ENCODE results near the gene DNAJC25.

Gene DNAJC25

DNA sequence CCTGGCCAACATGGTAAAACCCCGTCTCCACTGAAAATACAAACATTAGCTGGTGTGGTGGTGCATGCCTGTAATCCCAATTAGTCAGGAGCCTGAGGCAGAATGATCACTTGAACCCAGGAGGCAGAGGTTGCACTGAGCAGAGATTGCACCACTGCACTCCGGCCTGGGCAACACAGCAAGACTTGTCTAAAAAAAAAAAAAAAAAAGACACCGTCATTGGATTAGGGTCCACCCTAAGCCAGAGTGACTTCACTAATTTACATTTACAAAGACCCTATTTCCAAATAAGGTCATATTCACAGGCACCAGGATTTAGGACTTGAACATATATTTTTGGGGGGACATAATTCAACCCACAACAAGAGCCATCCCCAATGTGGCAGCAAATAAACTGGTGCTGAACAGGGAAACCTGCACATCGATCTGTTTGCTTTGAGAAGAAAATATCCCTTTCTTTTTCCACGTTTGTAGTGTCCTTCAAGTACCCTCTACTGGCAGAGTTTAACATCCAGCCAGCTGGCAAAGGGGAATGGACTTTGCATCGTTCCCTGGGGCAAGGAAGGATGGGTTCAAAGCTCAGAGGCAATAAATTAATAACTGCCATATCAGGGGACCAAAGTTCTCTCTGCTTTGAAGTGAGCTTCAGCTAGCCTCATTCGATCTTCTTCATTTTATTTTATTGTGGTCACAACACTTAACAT lies 3.7 kb upstream of the DNAJC25 start:
- DNase-seq (ENCODE audit: low read depth in 2 of 2), result no peak

- DNase-seq (ENCODE audit: low read depth in 2 of 2), result no peak
These were observed 2.7 kb upstream of the DNAJC25 start for GRCh38 chr9:111628411-111628810.

GRCh38 chr9:111630182-111630963 lies 761 bp upstream of the DNAJC25 start:
- DNase-seq (ENCODE audit: low read depth in 2 of 2), result no peak

DNA sequence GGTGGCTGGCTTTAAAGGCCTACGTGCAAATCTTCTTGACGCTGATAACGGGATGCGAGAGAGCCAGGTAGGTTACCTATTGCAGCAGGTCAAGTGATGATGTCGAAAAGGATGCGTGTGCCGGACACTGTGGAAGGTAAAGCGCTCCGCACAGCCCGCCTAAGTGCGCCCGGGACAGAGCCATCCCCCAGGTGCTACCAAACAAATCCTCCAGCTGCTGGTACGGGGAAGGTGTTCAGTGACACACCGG lies 245 bp upstream of the DNAJC25 start:
- DNase-seq (ENCODE audit: low read depth in 2 of 2), result no peak

GRCh38 chr9:111632060-111632459 lies 926 bp downstream of the DNAJC25 start:
- DNase-seq (ENCODE audit: low read depth in 2 of 2), result no peak

DNA sequence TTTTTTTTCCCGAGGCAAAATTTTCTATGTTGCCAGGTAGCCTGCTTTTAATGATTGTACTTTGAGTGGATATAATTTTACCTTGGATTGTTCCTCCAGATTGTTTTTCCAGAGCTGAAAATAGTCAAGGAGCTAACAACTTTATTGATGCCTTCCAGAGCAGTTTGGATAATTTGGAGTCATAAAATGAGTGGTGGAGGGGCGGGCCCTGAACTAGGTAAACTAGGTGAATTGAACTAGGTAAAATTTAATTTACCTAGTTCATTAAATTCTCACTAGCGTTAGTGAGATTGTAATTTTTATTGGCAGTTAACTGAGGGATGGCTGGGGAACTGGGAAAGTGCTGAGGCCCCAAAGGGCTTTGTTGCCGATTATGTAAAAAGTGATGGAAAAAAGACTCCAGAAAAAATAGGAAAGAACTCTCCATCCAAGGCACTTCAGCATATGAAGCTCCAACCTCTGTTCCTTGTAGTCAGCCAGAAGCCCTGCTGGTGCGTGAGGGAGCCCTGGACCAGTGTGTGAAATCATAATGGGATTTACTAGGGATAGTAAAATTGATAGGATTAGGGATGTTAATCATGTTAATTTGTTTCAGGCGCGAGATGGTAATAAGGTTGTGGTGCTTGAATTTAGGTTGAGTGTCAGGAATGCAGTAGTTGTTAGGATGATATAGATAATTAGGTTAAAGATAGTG lies 1.7 kb downstream of the DNAJC25 start:
- no peak for DNase-seq (ENCODE audit: low read depth in 2 of 2)

DNA sequence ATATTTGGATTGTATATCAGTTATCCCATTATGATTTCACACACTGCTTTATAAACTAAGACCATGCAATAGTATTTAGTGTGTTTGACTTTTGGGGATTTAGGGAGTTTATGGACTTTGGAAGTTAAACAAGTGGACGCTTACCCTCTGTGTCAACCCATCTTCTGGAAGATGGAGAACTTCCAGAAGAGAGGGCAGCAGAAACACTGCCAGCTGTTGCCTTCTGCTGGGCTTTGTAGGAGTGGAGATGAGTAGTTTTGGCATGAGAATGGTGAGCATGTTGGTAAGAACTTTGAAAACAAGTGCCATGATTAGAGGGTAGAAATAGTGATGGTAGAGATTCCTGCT lies 2.2 kb downstream of the DNAJC25 start:
- DNase-seq (ENCODE audit: low read depth in 2 of 2), result no peak

DNA sequence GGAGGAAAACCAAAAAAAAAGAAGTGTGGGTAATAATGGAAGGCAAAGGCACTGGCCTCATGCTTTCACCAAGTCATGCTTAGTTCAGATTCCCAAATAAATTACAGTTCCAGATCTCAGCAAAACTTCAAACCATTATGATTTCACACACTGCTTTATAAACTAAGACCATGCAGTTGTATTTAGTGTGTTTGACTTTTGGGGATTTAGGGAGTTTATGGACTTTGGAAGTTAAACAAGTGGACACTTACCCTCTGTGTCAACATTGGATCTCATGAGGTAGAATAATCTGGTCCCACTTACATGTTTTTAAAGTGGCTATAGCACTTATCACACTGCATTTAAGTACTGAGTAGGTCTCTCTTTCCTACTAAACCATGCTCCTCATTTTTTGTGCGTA lies 3.7 kb downstream of the DNAJC25 start:
- no peak for DNase-seq (ENCODE audit: low read depth in 2 of 2)

DNA sequence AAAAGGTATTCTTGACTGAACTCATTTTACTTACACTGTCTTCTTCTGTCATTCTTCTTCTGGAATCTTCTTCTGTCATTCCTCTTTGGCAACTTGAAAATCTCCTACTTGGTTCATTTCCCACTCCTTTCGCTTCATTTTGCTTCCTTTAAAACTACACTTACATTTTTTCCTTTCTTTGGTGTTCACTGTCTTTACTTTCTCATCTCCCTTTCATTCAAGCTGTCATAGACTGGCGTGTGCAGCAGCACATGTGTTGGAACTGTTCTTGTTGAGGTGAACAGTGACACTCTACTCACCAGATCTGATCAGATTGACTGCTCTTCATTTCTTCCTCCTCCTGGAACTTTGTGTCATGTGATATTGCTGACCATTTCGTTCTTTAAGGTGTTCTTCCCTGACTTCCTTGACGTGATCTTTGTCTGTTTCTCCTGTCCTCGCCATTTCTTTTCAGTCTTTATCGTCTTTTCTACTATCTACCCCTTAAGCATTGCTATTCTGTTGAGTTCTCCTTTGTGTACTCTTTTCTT lies 6.4 kb downstream of the DNAJC25 start:
- DNase-seq (ENCODE audit: low read depth in 2 of 2), result no peak

GRCh38 chr9:111644195-111644772 lies 13.2 kb downstream of the DNAJC25 start:
- no peak for DNase-seq (ENCODE audit: low read depth in 2 of 2)

GRCh38 chr9:111645806-111646205 lies 14.7 kb downstream of the DNAJC25 start:
- DNase-seq (ENCODE audit: low read depth in 2 of 2), result no peak

- no peak for DNase-seq (ENCODE audit: low read depth in 2 of 2)
These were observed 15.3 kb downstream of the DNAJC25 start for GRCh38 chr9:111646417-111646816.

- DNase-seq (ENCODE audit: low read depth in 2 of 2), result no peak
These were observed 16.9 kb downstream of the DNAJC25 start for GRCh38 chr9:111648066-111648465.

- DNase-seq (ENCODE audit: low read depth in 2 of 2), result no peak
These were observed 17.9 kb downstream of the DNAJC25 start for GRCh38 chr9:111649016-111649415.

DNA sequence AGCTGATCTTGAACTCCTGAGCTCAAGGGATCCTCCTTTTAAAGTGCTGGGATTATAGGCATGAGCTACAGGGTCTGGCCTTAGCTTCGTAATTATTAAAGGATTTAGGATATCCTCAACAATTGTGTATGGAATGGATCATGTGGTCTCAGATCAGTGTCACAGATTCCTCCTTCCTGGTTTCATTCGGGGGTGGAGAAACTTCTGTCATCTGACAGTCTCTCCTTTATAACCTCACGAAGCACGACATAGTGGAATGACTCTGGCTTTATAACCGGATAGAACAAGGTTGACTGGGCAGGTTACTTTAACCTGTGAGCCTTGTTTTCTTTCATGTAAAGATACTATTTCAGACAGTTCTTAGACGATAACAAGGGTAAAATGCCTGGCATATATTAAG lies 25.9 kb downstream of the DNAJC25 start:
- DNase-seq (ENCODE audit: low read depth in 2 of 2), result no peak

DNA sequence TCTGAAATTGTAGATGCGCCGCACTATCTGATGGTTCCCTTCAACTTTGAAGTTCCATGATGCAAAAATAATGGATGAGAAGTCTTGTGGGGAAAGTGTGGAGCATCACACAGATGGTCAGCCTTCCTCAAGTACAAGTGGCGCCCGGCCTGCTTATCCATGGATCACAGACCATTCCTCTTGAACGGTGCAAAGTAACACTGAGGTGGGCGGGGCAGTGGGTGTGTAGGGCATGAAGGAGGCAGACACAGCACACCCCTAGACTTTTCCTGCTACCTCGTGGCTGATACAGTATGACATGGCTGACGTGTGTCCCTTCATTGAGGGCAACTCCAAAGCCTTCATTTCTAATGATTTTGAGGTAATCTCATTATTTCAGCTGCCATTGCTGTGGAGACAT lies 27.8 kb downstream of the DNAJC25 start:
- no peak for DNase-seq (ENCODE audit: low read depth in 2 of 2)

- no peak for DNase-seq (ENCODE audit: low read depth in 2 of 2)
These were observed 28.6 kb downstream of the DNAJC25 start for GRCh38 chr9:111659691-111660090.

DNA sequence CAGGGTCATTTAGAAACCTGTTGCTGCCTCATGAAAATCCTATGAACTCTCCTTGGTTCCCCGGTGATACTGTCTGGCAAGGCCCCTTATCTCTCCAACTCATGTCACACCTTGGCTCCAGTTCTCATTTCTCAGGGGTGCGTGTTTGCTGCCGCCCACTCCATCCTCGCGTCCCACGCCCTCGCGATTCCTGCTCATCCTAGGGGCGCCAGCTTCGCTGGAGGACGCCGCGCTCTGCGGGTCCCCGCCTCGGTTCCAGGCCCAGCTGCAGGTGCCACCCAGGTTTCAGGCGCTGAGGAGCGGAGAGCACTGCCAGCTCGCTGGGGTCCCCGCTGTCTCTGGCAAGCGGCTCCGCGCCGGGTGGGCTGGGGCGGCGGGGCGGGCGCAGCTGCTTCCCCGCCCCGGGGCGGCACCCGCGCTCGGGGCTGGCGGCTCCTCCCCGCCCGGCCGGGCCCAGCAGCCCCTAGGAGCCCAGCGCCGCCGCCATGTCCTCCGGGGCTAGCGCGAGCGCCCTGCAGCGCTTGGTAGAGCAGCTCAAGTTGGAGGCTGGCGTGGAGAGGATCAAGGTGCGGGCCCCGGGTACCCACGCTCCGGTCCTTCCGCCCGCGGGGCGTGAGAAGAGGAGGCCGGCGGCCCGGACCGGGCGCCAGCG lies 30.1 kb downstream of the DNAJC25 start, which contains the start of gene GNG10:
GNG10 (plus strand) TSS at position 456 of the 652 bp plus-strand sequence; CDS start at position 486, 30 bp downstream.
- DNase-seq (ENCODE audit: low read depth in 2 of 2), result peak; percentile 52 to 67

DNA sequence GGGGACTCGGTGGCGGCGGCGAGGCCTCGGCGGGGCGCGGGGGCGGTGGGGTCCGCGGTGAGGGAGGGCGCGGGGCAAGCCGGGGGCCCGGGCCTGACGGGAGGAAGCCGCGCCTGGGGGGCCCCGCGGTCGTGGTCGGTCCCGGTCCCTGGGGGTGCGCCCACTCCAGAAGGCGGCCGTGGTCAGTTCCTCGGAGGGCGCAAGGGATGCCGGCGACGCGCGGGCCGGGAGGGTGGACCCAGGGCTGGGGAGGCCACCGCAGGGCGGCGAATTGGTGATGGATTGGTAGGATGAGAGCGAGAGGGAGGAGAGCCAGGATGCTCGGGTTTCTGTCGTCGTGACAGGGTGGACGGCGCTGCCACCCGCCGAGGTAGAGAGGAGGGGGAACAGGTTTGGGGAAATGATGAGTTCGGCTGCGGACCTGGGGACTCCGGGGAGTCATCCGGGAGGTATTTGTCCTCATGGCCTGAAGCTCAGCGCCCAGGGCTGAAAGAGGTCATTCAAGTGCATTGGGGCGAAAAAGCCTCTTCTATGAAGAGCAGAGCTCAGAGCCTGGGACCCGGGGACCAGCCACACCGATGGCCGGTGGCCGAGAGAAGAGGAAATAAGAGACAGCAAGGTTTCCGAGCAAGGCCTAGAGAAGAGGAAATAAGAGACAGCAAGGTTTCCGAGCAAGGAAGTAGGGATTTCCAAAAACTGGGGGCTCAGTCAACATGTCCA lies 30.8 kb downstream of the DNAJC25 start:
- peak; percentile 3 to 21 for DNase-seq (ENCODE audit: low read depth in 2 of 2)

- DNase-seq (ENCODE audit: low read depth in 2 of 2), result no peak
These were observed 31.6 kb downstream of the DNAJC25 start for GRCh38 chr9:111662576-111663300.
